ENCODE data around the gene TPK1. TPM values are rescaled to one million over a fixed set of nuclear protein-coding genes. Genes with fewer than 3 reads are reported as not detected.

TPK1 gene
- total RNA-seq, 1 experiment from 2014 or later, result 3.3 TPM

GRCh38 chr7:144672869-144673268, 163.0 kb downstream of the TPK1 start:
- Histone ChIP-seq H3K27ac (ENCODE audit: low read length) (no peak overlapping the region), H3K4me1 (ENCODE audit: control insufficient read depth, insufficient read depth, low read length) (no peaks in the 10 kb centered on the region), H3K9me3 (ENCODE audit: control insufficient read depth, insufficient read depth, low read depth, low read length) (no peaks in the 10 kb centered on the region), H3K4me3 (ENCODE audit: low read depth in 2 of 2, low read length in 2 of 2) (no peak overlapping the region), H3K27me3 (ENCODE audit: control insufficient read depth, insufficient read depth, low read length) (no peaks in the 10 kb centered on the region), H3K36me3 (ENCODE audit: control insufficient read depth, insufficient read depth, low read length) (no peaks in the 10 kb centered on the region)
- no peak for TF ChIP-seq REST (IDR thresholded peaks at IDR 0.05; ENCODE audit: insufficient read depth in 1 of 2, low read depth in 2 of 2, low read length in 1 of 2)
- no peak for TF ChIP-seq TCF7L2 (IDR thresholded peaks at IDR 0.05; ENCODE audit: low read depth, low read length)
- no peak for TF ChIP-seq CTCF (IDR thresholded peaks at IDR 0.05)
- no peak for TF ChIP-seq SIN3A (IDR thresholded peaks at IDR 0.05; ENCODE audit: borderline replicate concordance, insufficient read depth, low read depth, low read length)
- TF ChIP-seq POLR2AphosphoS5 (IDR thresholded peaks at IDR 0.05; ENCODE audit: low read depth, low read length), result no peak
- ATAC-seq, result no peak
- no peak for DNase-seq (ENCODE audit: low read depth, low spot score)
- ChIA-PET CTCF (no interaction called here), POLR2A (no interaction called here)
- in situ Hi-C loops (cut with HindIII; ENCODE audit: low pct_unique_long_range_greater_than_20kb, low sequenced_read_pairs), result no loop called here
- intact Hi-C loops (cut with micrococcal nuclease; ENCODE audit: unreplicated experiment), result no loop called here
- no TSS peak for BruUV-seq (replicated peaks)

DNA sequence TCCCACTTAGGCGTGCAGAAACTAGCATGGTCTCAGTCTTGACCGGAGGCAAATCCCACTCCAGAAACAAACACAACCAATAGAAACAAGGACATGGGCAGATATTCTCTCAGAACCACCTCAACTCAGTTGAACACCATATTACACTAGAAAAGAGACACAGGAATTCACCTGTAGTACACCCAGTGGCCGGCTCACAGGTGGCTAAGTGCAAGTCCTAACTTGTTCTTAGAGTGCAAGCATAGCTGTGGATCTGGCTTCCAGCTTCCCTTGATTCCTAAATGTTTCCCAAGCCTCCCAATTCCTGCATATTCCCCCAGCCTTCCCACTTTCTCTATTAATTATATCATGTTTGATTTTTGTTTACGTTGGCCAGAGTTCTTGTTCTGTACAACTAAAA, 164.4 kb downstream of the TPK1 start:
- Histone ChIP-seq H3K36me3 (ENCODE audit: control insufficient read depth, insufficient read depth, low read length) (no peaks in the 10 kb centered on the region), H3K9me3 (ENCODE audit: control insufficient read depth, insufficient read depth, low read depth, low read length) (no peaks in the 10 kb centered on the region), H3K27me3 (ENCODE audit: control insufficient read depth, insufficient read depth, low read length) (no peaks in the 10 kb centered on the region), H3K4me3 (ENCODE audit: low read depth in 2 of 2, low read length in 2 of 2) (no peak overlapping the region), H3K27ac (ENCODE audit: low read length) (no peak overlapping the region), H3K4me1 (ENCODE audit: control insufficient read depth, insufficient read depth, low read length) (no peaks in the 10 kb centered on the region)
- BruUV-seq (replicated peaks), result no TSS peak
- DNase-seq (ENCODE audit: low read depth, low spot score) (no peak), ATAC-seq (no peak)
- ChIA-PET CTCF (no interaction called here), POLR2A (no interaction called here)
- in situ Hi-C loops (cut with HindIII; ENCODE audit: low pct_unique_long_range_greater_than_20kb, low sequenced_read_pairs), result no loop called here
- TF ChIP-seq REST (IDR thresholded peaks at IDR 0.05; ENCODE audit: insufficient read depth in 1 of 2, low read depth in 2 of 2, low read length in 1 of 2) (no peak), POLR2AphosphoS5 (IDR thresholded peaks at IDR 0.05; ENCODE audit: low read depth, low read length) (no peak), SIN3A (IDR thresholded peaks at IDR 0.05; ENCODE audit: borderline replicate concordance, insufficient read depth, low read depth, low read length) (no peak), TCF7L2 (IDR thresholded peaks at IDR 0.05; ENCODE audit: low read depth, low read length) (no peak), CTCF (IDR thresholded peaks at IDR 0.05) (no peak)
- intact Hi-C loops (cut with micrococcal nuclease; ENCODE audit: unreplicated experiment), result no loop called here

Measured in Panc1 (cell line).